ENCODE measurements around the gene PTPN3. TPM values are rescaled to one million over a fixed set of nuclear protein-coding genes. Genes with fewer than 3 reads are reported as not detected.
"Not testable (repeated sequence)": the region's sequence is repeated elsewhere in the genome, so short reads cannot be mapped to it uniquely, and the experiment has no call there.

PTPN3 gene
- total RNA-seq, 2 donors from 2014 or later = 23.6 to 26.7 TPM

DNA sequence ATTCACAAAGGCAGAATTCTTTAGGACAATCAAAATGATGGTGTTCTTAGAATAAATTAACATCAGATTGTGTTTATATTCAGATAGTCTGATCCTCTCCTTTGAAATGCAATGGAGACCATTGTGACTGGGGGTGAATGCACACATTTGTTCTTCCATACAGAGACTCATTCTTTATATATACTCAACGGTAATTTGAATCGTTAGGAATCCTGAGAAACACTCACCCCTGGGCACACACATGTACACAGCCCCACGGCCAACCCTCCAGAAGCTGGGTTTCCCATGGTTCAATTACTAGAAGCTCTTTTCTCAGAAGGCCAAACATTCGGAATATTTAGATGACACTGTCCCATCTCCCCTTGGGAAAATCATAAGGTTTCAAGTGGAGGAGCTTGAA lies 119.8 kb downstream of the PTPN3 start:
- Histone ChIP-seq H3K27me3 (no peaks in the 10 kb centered on the region), H3K9ac (ENCODE audit: low read depth in 2 of 2, low read length in 2 of 2) (no peak overlapping the region), H3K4me1 (no peaks in the 10 kb centered on the region), H3K9me3 (no peaks in the 10 kb centered on the region), H3K27ac (no peak overlapping the region), H3K4me3 (no peak overlapping the region), H3K36me3 (no peaks in the 10 kb centered on the region)
- intact Hi-C loops (cut with DNase I) = no loop called here
- DNase-seq = no peak
- TF ChIP-seq, protein P1, sequence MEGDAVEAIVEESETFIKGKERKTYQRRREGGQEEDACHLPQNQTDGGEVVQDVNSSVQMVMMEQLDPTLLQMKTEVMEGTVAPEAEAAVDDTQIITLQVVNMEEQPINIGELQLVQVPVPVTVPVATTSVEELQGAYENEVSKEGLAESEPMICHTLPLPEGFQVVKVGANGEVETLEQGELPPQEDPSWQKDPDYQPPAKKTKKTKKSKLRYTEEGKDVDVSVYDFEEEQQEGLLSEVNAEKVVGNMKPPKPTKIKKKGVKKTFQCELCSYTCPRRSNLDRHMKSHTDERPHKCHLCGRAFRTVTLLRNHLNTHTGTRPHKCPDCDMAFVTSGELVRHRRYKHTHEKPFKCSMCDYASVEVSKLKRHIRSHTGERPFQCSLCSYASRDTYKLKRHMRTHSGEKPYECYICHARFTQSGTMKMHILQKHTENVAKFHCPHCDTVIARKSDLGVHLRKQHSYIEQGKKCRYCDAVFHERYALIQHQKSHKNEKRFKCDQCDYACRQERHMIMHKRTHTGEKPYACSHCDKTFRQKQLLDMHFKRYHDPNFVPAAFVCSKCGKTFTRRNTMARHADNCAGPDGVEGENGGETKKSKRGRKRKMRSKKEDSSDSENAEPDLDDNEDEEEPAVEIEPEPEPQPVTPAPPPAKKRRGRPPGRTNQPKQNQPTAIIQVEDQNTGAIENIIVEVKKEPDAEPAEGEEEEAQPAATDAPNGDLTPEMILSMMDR (IDR thresholded peaks at IDR 0.05) = no peak

DNA sequence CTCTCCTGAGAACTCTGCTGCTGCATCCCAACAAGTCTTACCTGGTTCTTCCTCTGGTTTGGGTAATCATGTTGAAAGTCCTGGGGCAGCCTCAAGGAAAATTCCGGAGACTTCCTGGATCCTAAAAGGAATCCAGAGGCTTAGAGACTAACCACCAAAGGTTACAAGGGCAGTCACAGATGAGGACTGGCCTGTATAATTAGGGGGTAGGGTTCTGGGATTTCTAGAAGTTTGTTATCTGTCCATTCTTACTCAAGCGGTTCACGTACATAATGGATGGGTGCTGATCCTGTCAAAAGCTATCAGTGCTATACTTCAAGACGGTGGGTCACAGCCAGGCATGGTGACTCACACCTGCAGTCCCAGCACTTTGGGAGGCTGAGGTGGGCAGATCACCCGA lies 125.9 kb downstream of the PTPN3 start:
- TF ChIP-seq, protein P1 (IDR thresholded peaks at IDR 0.05) = no peak
- intact Hi-C loops (cut with DNase I) = no loop called here
- no peaks in the 10 kb centered on the region for H3K36me3 ChIP-seq
- H3K27ac ChIP-seq = no peak overlapping the region
- H3K27me3 ChIP-seq = no peaks in the 10 kb centered on the region
- H3K4me1 ChIP-seq = no peaks in the 10 kb centered on the region
- no peak overlapping the region for H3K9ac ChIP-seq (ENCODE audit: low read depth in 2 of 2, low read length in 2 of 2)
- DNase-seq = no peak
- H3K4me3 ChIP-seq = no peak overlapping the region
- H3K9me3 ChIP-seq = no peaks in the 10 kb centered on the region

DNA sequence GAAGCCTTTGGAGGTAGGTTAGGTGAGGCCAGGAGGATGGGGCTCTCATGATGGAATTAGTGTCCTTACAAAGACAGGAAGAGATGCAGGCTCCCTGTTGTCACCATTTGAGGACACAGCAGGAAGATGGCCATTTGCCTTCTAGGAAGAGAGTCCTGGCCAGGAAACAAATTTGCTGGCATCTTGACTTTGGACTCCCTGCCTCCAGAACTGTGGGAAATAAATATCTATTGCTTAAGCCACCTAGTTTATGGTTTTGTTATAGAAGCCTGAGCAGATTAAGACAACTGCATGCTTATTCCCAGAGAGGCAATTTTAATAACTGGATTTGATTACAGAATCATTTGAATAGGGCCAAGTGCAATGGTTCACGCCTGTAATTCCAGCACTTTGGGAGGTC lies 126.7 kb downstream of the PTPN3 start:
- H3K4me1 ChIP-seq = no peaks in the 10 kb centered on the region
- H3K9me3 ChIP-seq = no peaks in the 10 kb centered on the region
- no peak for DNase-seq
- H3K4me3 ChIP-seq = no peak overlapping the region
- no peak overlapping the region for H3K27ac ChIP-seq
- TF ChIP-seq, protein P1 (IDR thresholded peaks at IDR 0.05) = no peak
- intact Hi-C loops (cut with DNase I) = no loop called here
- no peaks in the 10 kb centered on the region for H3K36me3 ChIP-seq
- H3K27me3 ChIP-seq = no peaks in the 10 kb centered on the region
- H3K9ac ChIP-seq (ENCODE audit: low read depth in 2 of 2, low read length in 2 of 2) = no peak overlapping the region

DNA sequence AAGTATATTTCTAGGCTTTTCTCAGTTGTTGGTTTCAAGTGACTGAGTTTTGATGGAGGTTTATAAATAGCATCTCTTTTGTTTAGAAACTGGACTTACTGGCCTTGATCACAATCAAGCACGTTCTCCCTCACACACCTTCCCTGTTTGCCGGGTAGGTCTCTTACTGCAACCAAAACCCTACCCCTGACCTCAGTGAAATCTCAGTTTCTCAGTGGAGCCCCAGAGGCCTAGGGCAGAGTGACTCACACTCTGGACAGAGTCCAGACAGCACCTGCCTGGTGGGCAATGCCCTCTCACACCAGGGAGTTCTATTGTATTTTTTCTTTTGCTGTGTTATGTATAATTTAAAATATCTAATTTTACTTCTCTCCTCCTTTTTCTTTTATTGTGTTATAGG lies 128.8 kb downstream of the PTPN3 start:
- intact Hi-C loops (cut with DNase I) = no loop called here
- Histone ChIP-seq H3K9me3 (no peaks in the 10 kb centered on the region), H3K4me3 (no peak overlapping the region), H3K36me3 (no peaks in the 10 kb centered on the region), H3K27me3 (no peaks in the 10 kb centered on the region), H3K9ac (ENCODE audit: low read depth in 2 of 2, low read length in 2 of 2) (no peak overlapping the region), H3K27ac (no peak overlapping the region), H3K4me1 (no peaks in the 10 kb centered on the region)
- TF ChIP-seq, protein P1 (IDR thresholded peaks at IDR 0.05) = no peak
- DNase-seq = no peak

DNA sequence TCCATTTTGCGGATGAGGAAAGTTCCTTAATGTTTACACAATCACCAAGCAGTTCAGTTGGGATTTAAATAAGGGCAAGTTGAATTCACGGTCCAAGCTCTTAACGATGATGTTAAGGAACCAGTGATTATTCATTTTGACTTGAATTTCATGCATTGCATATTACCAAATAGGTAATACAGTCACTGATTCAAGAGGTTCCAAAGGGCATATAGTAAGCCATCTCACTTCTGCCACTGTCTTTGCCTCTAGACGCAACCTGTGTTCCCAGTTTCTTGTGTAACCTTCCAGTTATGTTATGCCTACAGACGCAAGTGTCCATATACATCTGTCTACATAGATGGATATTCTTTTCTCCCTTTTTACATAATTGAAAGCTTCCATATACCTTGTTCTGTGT lies 137.3 kb downstream of the PTPN3 start:
- H3K36me3 ChIP-seq = no peaks in the 10 kb centered on the region
- H3K4me1 ChIP-seq = no peaks in the 10 kb centered on the region
- no peak overlapping the region for H3K27ac ChIP-seq
- no peak for DNase-seq
- intact Hi-C loops (cut with DNase I) = no loop called here
- no peak overlapping the region for H3K4me3 ChIP-seq
- no peaks in the 10 kb centered on the region for H3K9me3 ChIP-seq
- H3K27me3 ChIP-seq = no peaks in the 10 kb centered on the region
- no peak overlapping the region for H3K9ac ChIP-seq (ENCODE audit: low read depth in 2 of 2, low read length in 2 of 2)
- TF ChIP-seq, protein P1 (IDR thresholded peaks at IDR 0.05) = no peak

DNA sequence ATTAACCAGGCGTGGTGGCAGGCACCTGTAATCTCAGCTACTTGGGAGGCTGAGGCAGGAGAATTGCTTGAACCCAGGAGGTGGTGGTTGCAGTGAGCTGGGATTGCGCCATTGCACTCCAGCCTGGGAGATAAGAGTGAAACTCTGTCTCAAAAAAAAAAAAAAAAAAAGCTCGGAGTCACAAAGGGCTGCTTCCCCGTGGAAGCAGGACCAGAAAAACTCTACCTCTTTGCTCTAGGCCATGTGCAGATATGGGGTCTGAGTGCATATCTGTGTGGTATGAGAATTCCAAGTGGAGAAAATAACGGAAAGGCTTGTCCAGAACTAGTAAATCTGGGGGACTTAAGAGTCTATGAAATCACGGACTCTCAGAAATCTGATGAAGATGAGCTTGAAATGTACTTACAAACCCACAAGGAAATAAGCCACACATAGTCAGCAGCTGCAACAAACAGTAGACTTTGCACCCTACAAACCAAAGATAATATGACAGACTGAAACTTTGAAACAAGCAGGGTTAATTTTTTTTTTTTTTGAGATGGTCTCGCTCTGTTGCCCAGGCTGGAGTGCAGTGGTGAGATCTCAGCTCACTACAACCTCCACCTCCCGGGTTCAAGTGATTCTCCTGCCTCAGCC lies 139.0 kb downstream of the PTPN3 start:
- H3K4me1 ChIP-seq; intact Hi-C loops (cut with DNase I); H3K9me3 ChIP-seq; DNase-seq; H3K36me3 ChIP-seq; H3K9ac ChIP-seq (ENCODE audit: low read depth in 2 of 2, low read length in 2 of 2); H3K4me3 ChIP-seq; H3K27me3 ChIP-seq: not testable (repeated sequence)
- peak overlapping the region; percentile 21 for H3K27ac ChIP-seq

Measured in colonic mucosa (tissue), 4 donors.